Upper lobe of right lung (tissue), 1 donor: Measurements from ENCODE around the gene SAP30BP. TPM values are rescaled to one million over a fixed set of nuclear protein-coding genes. Genes with fewer than 3 reads are reported as not detected.

Experiments used
- ATAC-seq: fragments of 200-7000 bp; cut with Tn5 transposase; one replicate; pipeline ENCODE4 v1.9.1; 2020; ENCODE audit warnings: mild to moderate bottlenecking, moderate library complexity
- DNase-seq: peaks from one replicate; pipeline ENCODE4 v3.0.0-alpha.2; 2020
- H3K27ac ChIP-seq: fragments of 200-600 bp; one replicate; pipeline ENCODE4 v1.8.0; 2022
- H3K27me3 ChIP-seq: fragments of 200-600 bp; one replicate; pipeline ENCODE4 v1.8.0; 2022; ENCODE audit warnings: mild to moderate bottlenecking
- H3K36me3 ChIP-seq: fragments of 200-600 bp; one replicate; pipeline ENCODE4 v1.8.0; 2022
- H3K4me1 ChIP-seq: fragments of 200-600 bp; one replicate; pipeline ENCODE4 v1.8.0; 2022
- H3K4me3 ChIP-seq: fragments of 200-600 bp; one replicate; pipeline ENCODE4 v1.8.0; 2022; ENCODE audit warnings: mild to moderate bottlenecking
- H3K9me3 ChIP-seq: fragments of 200-600 bp; one replicate; pipeline ENCODE4 v1.8.0; 2022
- CTCF ChIP-seq: fragments of 200-600 bp; IDR thresholded peaks from one replicate; pipeline ENCODE4 v1.8.0; 2022; ENCODE audit warnings: antibody characterized with exemption
- intact Hi-C: fragments of 100-400 bp; cut with DNase I; formaldehyde crosslinking; loops from one replicate; pipeline ENCODE4 v1.11.0; 2022
- total RNA-seq: library from RNA; stranded (reverse); fragmentation: NEBNext Ultra II Directional; extraction: Animal tissue kit (Norgen Biotek cat#: 25700); gene quantifications from one replicate; pipeline ENCODE4 v1.2.1, GENCODE V29; 2021
- donor health status: DM: no; HTN: yes; CAD: no; lungs with severe emphysema.

Gene SAP30BP
- total RNA-seq, 1 donor from 2014 or later = 71.4 TPM

GRCh38 chr17:75695830-75696271, 28.7 kb downstream of the SAP30BP start:
- Histone ChIP-seq H3K4me3 (no peak overlapping the region), H3K4me1 (peaks cover 40% of the 10 kb centered on the region), H3K36me3 (peaks cover 56% of the 10 kb centered on the region), H3K9me3 (no peaks in the 10 kb centered on the region), H3K27me3 (no peaks in the 10 kb centered on the region), H3K27ac (no peak overlapping the region)
- no peak for DNase-seq
- ATAC-seq = no peak
- intact Hi-C loops = no loop called here
- no peak for TF ChIP-seq CTCF

GRCh38 chr17:75697651-75698291, 30.6 kb downstream of the SAP30BP start:
- intact Hi-C loops = no loop called here
- peaks cover 44% of the 10 kb centered on the region for H3K4me1 ChIP-seq
- H3K36me3 ChIP-seq = peaks cover 75% of the 10 kb centered on the region

GRCh38 chr17:75698659-75699058, 31.5 kb downstream of the SAP30BP start:
- no peak for DNase-seq
- H3K27me3 ChIP-seq = no peaks in the 10 kb centered on the region
- ATAC-seq = no peak
- H3K4me3 ChIP-seq = no peak overlapping the region
- no peaks in the 10 kb centered on the region for H3K9me3 ChIP-seq
- H3K36me3 ChIP-seq = peaks cover 79% of the 10 kb centered on the region
- no peak for TF ChIP-seq CTCF
- H3K27ac ChIP-seq = peak overlapping the region; percentile 83
- intact Hi-C loops = no loop called here
- peaks cover 35% of the 10 kb centered on the region for H3K4me1 ChIP-seq

More at GRCh38 chr17:75697651-75698291, 30.6 kb downstream of the SAP30BP start:
- Histone ChIP-seq H3K27ac (peak overlapping the region; percentile 62), H3K9me3 (no peaks in the 10 kb centered on the region), H3K4me3 (no peak overlapping the region), H3K27me3 (no peaks in the 10 kb centered on the region)
- DNase-seq (no peak), ATAC-seq (peak; percentile 23)
- TF ChIP-seq CTCF = no peak

- H3K4me3 ChIP-seq = no peak overlapping the region
- H3K36me3 ChIP-seq = peaks cover 79% of the 10 kb centered on the region
- no peaks in the 10 kb centered on the region for H3K9me3 ChIP-seq
- intact Hi-C loops = no loop called here
- DNase-seq = no peak
- peaks cover 29% of the 10 kb centered on the region for H3K4me1 ChIP-seq
- peak overlapping the region; percentile 83 for H3K27ac ChIP-seq
- no peak for TF ChIP-seq CTCF
- ATAC-seq = no peak
- no peaks in the 10 kb centered on the region for H3K27me3 ChIP-seq
Measured at GRCh38 chr17:75701288-75701687, 34.1 kb downstream of the SAP30BP start.

- TF ChIP-seq CTCF = no peak
- DNase-seq (no peak), ATAC-seq (no peak)
- Histone ChIP-seq H3K27ac (no peak overlapping the region), H3K4me1 (peaks cover 25% of the 10 kb centered on the region), H3K9me3 (no peaks in the 10 kb centered on the region), H3K4me3 (no peak overlapping the region), H3K27me3 (no peaks in the 10 kb centered on the region), H3K36me3 (peaks cover 81% of the 10 kb centered on the region)
- intact Hi-C loops = no loop called here
Measured at GRCh38 chr17:75703191-75703590, 36.1 kb downstream of the SAP30BP start.

GRCh38 chr17:75703591-75703990, 36.5 kb downstream of the SAP30BP start:
- H3K4me3 ChIP-seq = no peak overlapping the region
- no peak for DNase-seq
- intact Hi-C loops = no loop called here
- H3K36me3 ChIP-seq = peaks cover 85% of the 10 kb centered on the region
- no peak for ATAC-seq
- H3K27me3 ChIP-seq = no peaks in the 10 kb centered on the region
- H3K9me3 ChIP-seq = no peaks in the 10 kb centered on the region
- peaks cover 25% of the 10 kb centered on the region for H3K4me1 ChIP-seq
- no peak for TF ChIP-seq CTCF
- no peak overlapping the region for H3K27ac ChIP-seq
